ENCODE results near the gene OR4C3.
"Not testable (repeated sequence)": the region's sequence is repeated elsewhere in the genome, so short reads cannot be mapped to it uniquely, and the experiment has no call there.

- TF ChIP-seq POLR2A (IDR thresholded peaks at IDR 0.05; ENCODE audit: low read length); CHD2 (IDR thresholded peaks at IDR 0.05; ENCODE audit: low read length, partially characterized antibody); RAD21 (conservative IDR thresholded peaks at IDR 0.05 in 1 of 2, IDR thresholded peaks at IDR 0.05 in 1 of 2); CTCF (IDR thresholded peaks at IDR 0.05); HDAC2 (IDR thresholded peaks at IDR 0.05); NR3C1 (IDR thresholded peaks at IDR 0.05); EP300 (IDR thresholded peaks at IDR 0.05); EHMT2 (IDR thresholded peaks at IDR 0.05; ENCODE audit: low read depth): not testable (repeated sequence)
Measured at GRCh38 chr11:48319813-48320212, 4.9 kb upstream of the OR4C3 start.

Measured in A549 (cell line).